COLO668 (cell line): Measurements from ENCODE around the gene DNASE1L2.
"Not testable (repeated sequence)": the region's sequence is repeated elsewhere in the genome, so short reads cannot be mapped to it uniquely, and the experiment has no call there.

Experiments used
- DNase-seq: peaks from one replicate; lab custom pipeline; 2025; ENCODE audit not compliant: unreplicated experiment; lab: John Stamatoyannopoulos, UW

DNASE1L2 gene

DNA sequence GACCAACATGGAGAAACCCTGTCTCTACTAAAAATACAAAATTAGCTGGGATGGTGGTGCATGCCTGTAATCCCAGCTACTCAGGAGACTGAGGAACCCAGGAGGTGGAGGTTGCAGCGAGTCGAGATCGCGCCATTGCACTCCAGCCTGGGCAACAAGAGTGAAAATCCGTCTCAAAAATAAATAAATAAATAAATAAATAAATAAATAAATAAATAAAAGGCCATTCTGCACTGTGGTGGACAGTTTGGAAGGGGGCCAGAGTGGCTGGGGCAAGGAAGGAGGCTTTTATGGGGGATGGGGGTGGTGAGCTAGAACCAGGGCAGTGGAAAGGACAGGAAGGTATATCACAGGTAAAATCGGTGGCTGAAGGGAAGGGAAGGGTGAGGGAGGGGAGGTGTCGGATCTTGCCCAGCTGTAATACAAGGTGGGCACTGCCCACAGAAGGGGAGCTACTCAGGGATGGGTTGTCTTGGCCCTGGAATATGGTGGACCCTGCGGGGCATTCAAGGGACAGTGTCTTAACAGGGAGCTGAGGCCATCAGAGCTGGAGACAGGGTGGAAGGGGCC lies 33.0 kb upstream of the DNASE1L2 start:
- DNase-seq, result not testable (repeated sequence)

DNA sequence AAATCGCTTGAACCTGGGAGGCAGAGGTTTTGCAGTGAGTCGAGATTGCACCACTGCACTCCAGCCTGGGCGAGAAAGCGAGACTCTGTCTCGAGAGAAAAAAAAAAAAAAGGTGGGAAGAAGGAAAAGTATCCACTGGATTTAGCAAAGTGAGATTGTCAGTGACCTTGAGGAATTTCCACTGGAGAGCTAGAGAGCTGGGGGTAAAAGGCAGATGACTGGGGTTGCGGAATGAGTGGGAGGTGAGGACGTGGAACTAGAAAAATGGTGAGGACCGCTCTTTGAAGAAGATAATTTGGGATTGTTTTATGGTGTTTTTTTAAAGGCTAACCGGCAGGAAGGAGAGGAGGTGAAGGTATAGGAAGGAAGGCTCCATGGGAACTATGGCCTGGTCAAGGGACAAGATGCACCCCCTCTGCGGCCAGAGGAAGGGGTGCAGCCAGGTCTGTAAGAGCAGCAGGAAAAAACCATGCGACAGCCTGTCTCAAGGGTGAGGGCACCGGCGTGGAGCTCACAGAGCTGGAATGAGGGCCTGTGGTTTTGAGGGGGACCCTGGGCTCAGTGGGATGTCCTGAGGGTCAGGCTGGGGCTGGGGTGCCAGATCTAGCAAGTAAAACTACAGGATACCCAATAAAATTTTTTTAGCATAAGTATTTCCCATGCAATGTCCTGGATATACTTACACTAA lies 31.7 kb upstream of the DNASE1L2 start:
- no peak for DNase-seq

GRCh38 chr16:2205104-2205966 lies 30.9 kb upstream of the DNASE1L2 start, which contains the start of gene MLST8:
Gene MLST8 (plus strand): TSS chr16:2205454. CDS start chr16:2206086, 632 bp downstream.
- peak; percentile 91 for DNase-seq

DNA sequence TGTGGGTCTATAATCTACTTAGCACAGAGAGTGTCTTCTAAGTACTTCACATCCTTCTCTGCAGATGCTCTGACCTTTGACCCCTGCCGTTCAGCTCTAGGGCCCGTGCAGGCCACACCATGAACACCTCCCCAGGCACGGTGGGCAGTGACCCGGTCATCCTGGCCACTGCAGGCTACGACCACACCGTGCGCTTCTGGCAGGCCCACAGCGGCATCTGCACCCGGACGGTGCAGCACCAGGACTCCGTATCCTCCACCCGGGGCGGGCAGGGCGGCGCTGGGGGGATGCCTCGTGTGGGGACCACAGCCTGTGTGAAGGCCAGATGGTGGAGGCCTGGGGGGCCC lies 30.3 kb upstream of the DNASE1L2 start:
- peak; percentile 53 for DNase-seq

- DNase-seq, result no peak
These were observed 29.8 kb upstream of the DNASE1L2 start for GRCh38 chr16:2206420-2206779.

DNA sequence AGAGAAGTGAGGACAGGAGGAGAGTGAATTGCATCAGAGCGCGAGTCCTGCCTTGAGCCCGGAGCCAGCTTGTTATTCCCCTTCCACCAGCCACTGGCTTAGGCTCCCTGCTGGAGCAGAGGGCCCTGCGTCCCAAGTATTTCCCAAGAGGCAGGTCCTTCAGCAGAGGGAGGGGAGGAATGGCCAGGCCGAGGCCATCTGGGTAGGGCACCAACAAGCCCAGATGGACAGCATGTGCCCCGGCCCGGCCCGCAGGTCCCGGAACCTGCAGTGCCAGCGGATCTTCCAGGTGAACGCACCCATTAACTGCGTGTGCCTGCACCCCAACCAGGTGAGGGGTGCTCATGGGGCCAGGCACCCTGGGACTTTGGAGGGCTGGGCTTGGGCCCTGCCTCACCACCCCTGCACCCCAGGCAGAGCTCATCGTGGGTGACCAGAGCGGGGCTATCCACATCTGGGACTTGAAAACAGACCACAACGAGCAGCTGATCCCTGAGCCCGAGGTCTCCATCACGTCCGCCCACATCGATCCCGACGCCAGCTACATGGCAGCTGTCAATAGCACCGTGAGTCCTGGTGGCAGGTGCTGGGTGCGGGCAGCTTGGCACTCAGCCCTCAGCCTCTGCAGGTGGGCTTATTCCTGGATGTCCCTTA lies 29.3 kb upstream of the DNASE1L2 start:
- DNase-seq, result no peak

- no peak for DNase-seq
These were observed 28.4 kb upstream of the DNASE1L2 start for GRCh38 chr16:2207872-2208271.

DNA sequence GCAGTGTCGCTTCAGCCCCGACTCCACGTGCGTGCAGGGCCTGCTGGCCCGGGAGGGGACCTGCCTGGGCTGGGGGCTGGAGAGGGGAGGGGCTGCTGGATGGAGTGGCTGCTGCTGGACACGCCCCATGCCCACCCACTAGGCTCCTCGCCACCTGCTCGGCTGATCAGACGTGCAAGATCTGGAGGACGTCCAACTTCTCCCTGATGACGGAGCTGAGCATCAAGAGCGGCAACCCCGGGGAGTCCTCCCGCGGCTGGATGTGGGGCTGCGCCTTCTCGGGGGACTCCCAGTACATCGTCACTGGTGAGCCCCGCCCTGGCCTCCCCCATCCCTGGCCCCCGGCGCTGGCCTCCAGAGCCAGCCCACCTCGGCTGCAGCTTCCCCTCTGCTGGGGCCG lies 27.9 kb upstream of the DNASE1L2 start:
- DNase-seq, result no peak

DNA sequence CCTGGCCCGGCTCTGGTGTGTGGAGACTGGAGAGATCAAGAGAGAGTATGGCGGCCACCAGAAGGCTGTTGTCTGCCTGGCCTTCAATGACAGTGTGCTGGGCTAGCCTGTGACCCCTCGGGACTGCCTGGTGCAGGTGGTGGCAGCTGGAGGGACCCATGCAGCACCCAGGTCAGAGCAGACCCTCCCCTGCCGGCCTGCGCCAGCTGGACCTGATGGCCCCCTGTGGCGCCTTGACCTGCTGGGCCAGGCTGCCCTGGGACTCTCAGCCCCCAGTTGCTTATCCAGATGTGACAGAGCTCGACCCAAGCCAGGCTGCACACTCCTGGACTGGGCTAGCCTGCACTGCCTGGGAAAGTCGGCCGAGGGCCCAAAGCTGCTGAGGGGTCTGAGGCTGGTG lies 27.5 kb upstream of the DNASE1L2 start:
- no peak for DNase-seq

GRCh38 chr16:2209258-2210008 lies 26.8 kb upstream of the DNASE1L2 start:
- DNase-seq, result peak; percentile 16

- DNase-seq, result no peak
These were observed 26.3 kb upstream of the DNASE1L2 start for GRCh38 chr16:2210009-2210332.

GRCh38 chr16:2210386-2211365 lies 25.6 kb upstream of the DNASE1L2 start, which contains the start of gene BRICD5:
Gene BRICD5 (minus strand): TSS chr16:2210863. CDS start chr16:2210833, 30 bp downstream.
- no peak for DNase-seq

DNA sequence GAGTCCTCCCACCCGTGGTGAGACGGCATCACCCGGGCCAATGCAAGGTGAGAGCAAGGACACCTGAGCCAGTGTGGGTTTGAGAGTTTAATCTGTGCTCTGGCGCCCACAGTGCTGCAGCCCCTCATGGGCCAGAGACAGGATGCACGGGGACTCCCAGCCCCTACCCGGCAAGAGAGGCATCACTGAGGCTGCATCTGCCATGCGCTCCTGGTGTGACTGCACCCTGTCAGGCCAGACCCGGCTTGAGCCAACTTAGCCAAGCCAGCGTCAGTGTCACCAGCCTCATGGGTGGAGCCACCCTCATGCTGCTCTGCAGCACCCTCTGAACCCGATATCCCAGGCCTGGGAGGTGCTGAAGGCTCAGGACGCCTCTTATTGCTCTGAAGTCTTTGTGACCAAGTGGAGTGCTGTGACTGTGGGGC lies 24.3 kb upstream of the DNASE1L2 start:
- DNase-seq, result no peak

- DNase-seq, result peak; percentile 32
These were observed 23.6 kb upstream of the DNASE1L2 start for GRCh38 chr16:2212362-2213324.

- DNase-seq, result peak; percentile 49
These were observed 22.2 kb upstream of the DNASE1L2 start for GRCh38 chr16:2213817-2214718.

DNA sequence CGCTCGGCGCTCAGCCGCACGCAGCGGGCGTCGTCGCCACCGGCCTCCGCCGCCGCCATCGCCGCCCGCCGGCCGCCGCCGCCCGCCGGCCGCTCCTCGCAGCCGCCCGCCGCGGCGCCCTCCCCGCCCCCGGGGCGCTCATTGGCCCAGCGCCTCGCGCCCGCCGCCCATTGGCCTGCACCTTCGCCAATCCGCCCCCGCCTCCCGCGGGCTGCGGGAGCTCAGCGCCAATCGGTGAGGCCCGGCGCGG lies 21.6 kb upstream of the DNASE1L2 start, which contains the start of gene PGP:
Gene PGP, minus strand, starts transcription at position 122 of the 250 bp plus-strand sequence. Its CDS starts 63 bp downstream, at position 59.
- no peak for DNase-seq

DNA sequence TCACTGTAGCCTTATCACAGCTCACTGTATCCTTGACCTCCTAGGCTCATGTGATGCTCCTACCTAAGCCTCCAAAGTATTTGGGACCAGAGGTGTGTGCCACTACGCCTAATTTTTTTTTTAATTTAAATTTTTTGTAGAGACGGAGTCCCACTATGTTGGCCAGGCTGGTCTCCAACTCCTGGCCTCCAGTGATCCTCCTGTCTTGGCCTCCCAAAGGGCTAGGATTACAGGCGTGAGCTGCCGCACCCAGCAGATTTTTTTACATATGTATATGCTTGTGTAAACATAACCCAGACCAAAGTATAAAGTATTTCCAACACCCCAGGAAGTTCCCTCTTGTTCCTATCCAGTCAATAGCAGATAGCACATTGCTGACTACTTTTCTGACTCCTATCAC lies 19.9 kb upstream of the DNASE1L2 start:
- DNase-seq, result no peak
